ENCODE measurements around the gene PUS1. TPM values are rescaled to one million over a fixed set of nuclear protein-coding genes. Genes with fewer than 3 reads are reported as not detected.

The PUS1 gene
- total and polyA plus RNA-seq, 10 of the 15 experiments (the other 5 are each of a cell fraction or from before 2014, with no cell fraction given) = 1.3 to 74.2 (median 25.4) TPM

- no peak for TF ChIP-seq ATF7 (IDR thresholded peaks at IDR 0.05; ENCODE audit: low read depth)
- TF ChIP-seq SREBF2 (IDR thresholded peaks at IDR 0.05; ENCODE audit: low read length) = no peak
- peak; percentile 56; the same call in 1 of the 2 replicates for TF ChIP-seq BACH1 (IDR thresholded peaks at IDR 0.05; ENCODE audit: borderline replicate concordance)
- no peak for TF ChIP-seq SMC3 (IDR thresholded peaks at IDR 0.05; ENCODE audit: borderline replicate concordance, low read length)
- TF ChIP-seq SMAD1 (IDR thresholded peaks at IDR 0.05; ENCODE audit: low read depth, partially characterized antibody) = no peak
- no peak for TF ChIP-seq EED (IDR thresholded peaks at IDR 0.05; ENCODE audit: low read depth)
- TF ChIP-seq, protein P1, sequence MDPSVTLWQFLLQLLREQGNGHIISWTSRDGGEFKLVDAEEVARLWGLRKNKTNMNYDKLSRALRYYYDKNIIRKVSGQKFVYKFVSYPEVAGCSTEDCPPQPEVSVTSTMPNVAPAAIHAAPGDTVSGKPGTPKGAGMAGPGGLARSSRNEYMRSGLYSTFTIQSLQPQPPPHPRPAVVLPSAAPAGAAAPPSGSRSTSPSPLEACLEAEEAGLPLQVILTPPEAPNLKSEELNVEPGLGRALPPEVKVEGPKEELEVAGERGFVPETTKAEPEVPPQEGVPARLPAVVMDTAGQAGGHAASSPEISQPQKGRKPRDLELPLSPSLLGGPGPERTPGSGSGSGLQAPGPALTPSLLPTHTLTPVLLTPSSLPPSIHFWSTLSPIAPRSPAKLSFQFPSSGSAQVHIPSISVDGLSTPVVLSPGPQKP (IDR thresholded peaks at IDR 0.05; ENCODE audit: low read depth, low read length) = no peak
- peak; percentile 73 for TF ChIP-seq MYC (IDR thresholded peaks at IDR 0.05; ENCODE audit: insufficient read depth, insufficient read length, insufficient replicate concordance, low read length, severe bottlenecking)
- no peak for TF ChIP-seq BCLAF1 (IDR thresholded peaks at IDR 0.05)
- peak; percentile 69; the same call in 1 of the 2 replicates for TF ChIP-seq PML (IDR thresholded peaks at IDR 0.05; ENCODE audit: low read length)
- TF ChIP-seq EZH2 (IDR thresholded peaks at IDR 0.05; ENCODE audit: borderline replicate concordance, control insufficient read depth, low read depth, low read length) = no peak
- TF ChIP-seq, protein P2, sequence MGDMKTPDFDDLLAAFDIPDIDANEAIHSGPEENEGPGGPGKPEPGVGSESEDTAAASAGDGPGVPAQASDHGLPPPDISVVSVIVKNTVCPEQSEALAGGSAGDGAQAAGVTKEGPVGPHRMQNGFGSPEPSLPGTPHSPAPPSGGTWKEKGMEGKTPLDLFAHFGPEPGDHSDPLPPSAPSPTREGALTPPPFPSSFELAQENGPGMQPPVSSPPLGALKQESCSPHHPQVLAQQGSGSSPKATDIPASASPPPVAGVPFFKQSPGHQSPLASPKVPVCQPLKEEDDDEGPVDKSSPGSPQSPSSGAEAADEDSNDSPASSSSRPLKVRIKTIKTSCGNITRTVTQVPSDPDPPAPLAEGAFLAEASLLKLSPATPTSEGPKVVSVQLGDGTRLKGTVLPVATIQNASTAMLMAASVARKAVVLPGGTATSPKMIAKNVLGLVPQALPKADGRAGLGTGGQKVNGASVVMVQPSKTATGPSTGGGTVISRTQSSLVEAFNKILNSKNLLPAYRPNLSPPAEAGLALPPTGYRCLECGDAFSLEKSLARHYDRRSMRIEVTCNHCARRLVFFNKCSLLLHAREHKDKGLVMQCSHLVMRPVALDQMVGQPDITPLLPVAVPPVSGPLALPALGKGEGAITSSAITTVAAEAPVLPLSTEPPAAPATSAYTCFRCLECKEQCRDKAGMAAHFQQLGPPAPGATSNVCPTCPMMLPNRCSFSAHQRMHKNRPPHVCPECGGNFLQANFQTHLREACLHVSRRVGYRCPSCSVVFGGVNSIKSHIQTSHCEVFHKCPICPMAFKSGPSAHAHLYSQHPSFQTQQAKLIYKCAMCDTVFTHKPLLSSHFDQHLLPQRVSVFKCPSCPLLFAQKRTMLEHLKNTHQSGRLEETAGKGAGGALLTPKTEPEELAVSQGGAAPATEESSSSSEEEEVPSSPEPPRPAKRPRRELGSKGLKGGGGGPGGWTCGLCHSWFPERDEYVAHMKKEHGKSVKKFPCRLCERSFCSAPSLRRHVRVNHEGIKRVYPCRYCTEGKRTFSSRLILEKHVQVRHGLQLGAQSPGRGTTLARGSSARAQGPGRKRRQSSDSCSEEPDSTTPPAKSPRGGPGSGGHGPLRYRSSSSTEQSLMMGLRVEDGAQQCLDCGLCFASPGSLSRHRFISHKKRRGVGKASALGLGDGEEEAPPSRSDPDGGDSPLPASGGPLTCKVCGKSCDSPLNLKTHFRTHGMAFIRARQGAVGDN (IDR thresholded peaks at IDR 0.05) = no peak
- no peak for TF ChIP-seq RELA (IDR thresholded peaks at IDR 0.05; ENCODE audit: borderline replicate concordance, partially characterized antibody)
- no peak for TF ChIP-seq MTA3 (IDR thresholded peaks at IDR 0.05; ENCODE audit: borderline replicate concordance, low read length)
- TF ChIP-seq TCF7 (IDR thresholded peaks at IDR 0.05; ENCODE audit: borderline replicate concordance) = no peak
- TF ChIP-seq, protein P3, sequence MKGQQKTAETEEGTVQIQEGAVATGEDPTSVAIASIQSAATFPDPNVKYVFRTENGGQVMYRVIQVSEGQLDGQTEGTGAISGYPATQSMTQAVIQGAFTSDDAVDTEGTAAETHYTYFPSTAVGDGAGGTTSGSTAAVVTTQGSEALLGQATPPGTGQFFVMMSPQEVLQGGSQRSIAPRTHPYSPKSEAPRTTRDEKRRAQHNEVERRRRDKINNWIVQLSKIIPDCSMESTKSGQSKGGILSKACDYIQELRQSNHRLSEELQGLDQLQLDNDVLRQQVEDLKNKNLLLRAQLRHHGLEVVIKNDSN (IDR thresholded peaks at IDR 0.05; ENCODE audit: borderline replicate concordance, extremely low read length, insufficient read depth, low read depth, low read length) = peak; percentile 91
- TF ChIP-seq SKIL (IDR thresholded peaks at IDR 0.05; ENCODE audit: low read depth, poor library complexity, severe bottlenecking) = no peak
Observed at GRCh38 chr12:131928711-131929580, at the start of gene PUS1 (continued).

Measured in GM12878 (cell line).